Stromal cell of bone marrow (primary cell): ENCODE measurements around the gene BATF3.
A peak's percentile ranks its signal among the peaks of the same experiment; 100 is the strongest.
"Not testable (repeated sequence)": the region's sequence is repeated elsewhere in the genome, so short reads cannot be mapped to it uniquely, and the experiment has no call there.

Experiments
- DNase-seq: peaks from one replicate; pipeline ENCODE4 v3.0.0-alpha.2; 2012; ENCODE audit warnings: low read depth

BATF3 gene

GRCh38 chr1:212658250-212658649 lies 41.4 kb downstream of the BATF3 start:
- not testable (repeated sequence) for DNase-seq

DNA sequence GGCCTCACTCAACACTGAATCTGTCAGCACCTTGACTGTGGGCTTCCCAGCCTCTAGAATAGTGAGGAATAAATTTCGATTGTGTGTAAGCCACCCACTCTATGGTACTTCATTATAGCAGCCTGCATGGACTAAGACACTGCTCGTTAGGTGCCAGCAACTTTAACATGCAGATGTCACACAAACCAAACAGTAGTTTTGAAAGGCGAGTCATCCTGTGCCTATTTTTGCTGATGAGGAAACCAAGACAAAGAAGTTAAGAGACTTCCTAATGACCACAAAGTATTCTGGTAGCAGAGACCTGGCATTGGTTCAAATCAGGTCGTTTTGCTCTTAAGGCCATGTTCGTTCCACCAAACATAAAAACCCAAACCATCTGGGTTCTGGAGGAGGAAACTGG lies 42.9 kb downstream of the BATF3 start:
- no peak for DNase-seq

DNA sequence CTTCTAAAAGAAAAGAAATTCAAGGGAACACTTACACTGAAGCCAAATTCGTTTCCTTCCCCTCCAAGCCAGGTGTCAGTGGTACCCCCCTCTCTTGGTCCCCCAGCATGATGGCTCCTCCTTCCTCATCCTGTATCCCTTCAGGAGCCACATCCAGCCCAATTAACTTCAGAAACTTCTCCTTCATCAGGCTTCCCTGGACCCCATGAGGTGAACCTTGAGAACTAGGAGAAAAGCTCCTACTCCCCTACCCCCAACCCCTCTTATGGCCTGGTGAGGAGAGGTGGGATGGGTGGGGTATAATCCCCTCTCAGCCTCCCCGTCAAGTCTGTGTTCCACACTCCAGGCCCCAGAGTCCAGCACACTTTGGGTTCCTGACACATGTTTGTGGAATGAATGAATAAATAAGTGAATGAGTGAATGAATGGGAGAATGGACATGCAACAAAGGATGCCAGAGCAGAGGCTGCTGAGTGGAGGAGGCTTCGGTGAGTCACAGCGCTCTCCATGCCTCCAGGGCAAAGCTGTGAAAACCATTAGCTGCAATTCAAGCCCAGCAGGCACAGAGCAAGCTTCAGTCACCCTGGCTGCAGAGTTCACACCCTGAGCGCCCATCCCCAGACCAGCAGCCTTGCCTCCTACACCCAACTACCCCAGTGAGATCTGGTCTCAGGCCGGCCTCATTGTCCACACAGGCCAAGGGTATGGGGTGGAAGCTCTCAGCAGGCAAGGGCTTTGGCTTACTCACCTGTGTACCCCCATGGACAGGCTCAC lies 43.8 kb downstream of the BATF3 start:
- DNase-seq: no peak

- no peak for DNase-seq
Measured at GRCh38 chr1:212652609-212653008, 47.0 kb downstream of the BATF3 start.

DNA sequence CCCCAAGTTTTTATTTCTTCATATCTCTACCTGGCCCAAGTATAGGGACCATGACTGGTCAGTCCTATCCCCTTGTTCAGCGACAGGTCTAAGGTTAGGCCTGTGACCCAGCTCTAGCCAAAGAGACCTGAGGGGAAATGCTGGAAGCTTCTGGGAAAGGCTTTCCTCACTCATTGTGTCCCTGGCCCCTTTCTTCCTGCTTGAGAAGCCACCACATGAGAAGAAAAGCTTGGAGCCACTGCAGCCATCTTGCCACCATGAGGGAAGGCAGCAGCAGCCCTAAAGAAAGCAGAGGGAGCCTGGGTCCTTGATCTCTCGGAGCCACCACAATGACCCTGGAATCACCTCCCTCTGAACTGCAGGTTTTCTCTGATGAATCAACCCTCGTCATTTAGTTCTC lies 47.7 kb downstream of the BATF3 start:
- DNase-seq: no peak

DNA sequence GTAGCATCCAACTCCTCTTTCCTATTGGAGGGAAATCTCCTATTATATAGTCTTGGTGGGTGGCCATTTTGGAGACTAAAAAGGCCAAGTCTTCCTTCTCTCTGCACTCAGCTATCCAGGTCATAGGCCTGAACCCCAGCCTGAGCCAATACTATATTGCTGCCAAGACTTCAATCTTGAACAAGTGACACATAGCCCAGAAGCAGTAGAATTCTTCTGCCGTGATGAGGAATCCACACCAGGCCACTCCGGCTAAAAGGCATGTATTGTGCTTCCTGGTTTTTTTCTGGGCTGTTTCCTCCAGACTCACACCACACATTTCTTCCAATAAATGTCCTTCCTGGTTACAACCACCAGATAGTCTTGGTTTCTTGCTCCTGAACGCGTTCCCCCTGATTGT lies 48.1 kb downstream of the BATF3 start:
- peak; percentile 78 for DNase-seq

GRCh38 chr1:212650228-212650627 lies 49.4 kb downstream of the BATF3 start:
- DNase-seq: no peak

- no peak for DNase-seq
Measured at GRCh38 chr1:212649020-212649419, 50.6 kb downstream of the BATF3 start.

GRCh38 chr1:212648431-212648830 lies 51.2 kb downstream of the BATF3 start:
- DNase-seq: no peak

- DNase-seq: no peak
Measured at GRCh38 chr1:212647004-212647403, 52.6 kb downstream of the BATF3 start.

DNA sequence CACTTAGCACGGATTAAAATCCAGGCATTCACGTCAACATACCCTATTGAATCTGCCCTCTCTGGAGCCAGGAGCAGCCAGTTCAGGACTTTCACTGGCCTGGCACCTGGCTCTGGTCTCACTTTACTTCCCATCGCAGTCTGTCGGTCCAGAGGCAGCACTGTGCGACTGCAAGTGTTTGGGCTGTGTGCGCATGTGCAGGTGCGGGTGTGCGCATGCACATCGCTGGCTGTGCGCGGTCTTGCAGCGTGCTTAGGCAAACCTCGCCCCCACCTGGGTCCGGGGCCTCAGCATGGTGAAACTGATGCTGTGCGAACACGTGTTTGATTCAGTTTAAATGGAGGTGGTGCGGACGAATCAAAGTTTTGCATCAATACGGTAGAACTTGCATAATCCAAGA lies 53.1 kb downstream of the BATF3 start:
- no peak for DNase-seq

GRCh38 chr1:212645546-212646543 lies 53.8 kb downstream of the BATF3 start:
- no peak for DNase-seq

GRCh38 chr1:212644866-212645545 lies 54.6 kb downstream of the BATF3 start:
- DNase-seq: no peak

DNA sequence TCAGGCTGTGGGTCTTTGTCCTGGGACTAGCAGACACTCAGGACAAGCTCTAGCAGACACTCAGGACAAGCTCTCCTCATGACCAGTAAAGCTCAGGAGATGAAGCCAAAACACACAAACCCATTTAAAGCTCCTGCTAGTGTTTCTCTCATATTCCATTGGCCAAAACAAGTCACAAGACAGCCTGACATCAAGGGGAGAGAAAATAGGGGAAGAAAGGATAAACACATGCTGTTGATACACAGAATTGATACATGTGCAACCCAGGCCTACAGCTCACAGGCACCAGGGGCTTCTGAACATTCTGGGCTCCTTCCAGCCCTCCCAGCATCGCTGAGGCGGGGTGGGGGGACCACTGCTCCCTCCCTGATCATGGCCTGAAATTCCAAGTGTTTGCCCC lies 55.8 kb downstream of the BATF3 start:
- DNase-seq: no peak

GRCh38 chr1:212641956-212642355 lies 57.7 kb downstream of the BATF3 start:
- no peak for DNase-seq

- DNase-seq: no peak
Measured at GRCh38 chr1:212640223-212640878, 59.3 kb downstream of the BATF3 start.

DNA sequence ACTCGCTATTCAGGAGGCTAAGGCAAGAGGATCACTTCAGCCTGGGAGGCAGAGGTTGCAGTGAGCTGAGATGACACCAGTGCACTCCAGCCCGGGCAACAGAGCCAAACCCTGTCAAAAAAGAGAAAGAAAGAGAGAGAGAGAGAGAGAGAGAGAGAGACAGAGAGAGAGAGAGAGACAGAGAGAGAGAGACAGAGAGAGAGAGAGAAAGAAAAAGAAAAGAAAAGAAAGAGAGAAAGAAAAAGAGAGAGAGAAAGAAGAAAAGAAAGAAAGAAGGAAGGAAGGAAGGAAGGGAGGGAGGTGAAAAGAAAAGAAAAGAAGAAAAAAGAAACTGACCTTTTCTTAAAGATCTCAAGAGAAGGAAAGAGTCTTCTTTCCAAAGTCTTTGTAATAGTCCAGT lies 60.1 kb downstream of the BATF3 start:
- not testable (repeated sequence) for DNase-seq

DNA sequence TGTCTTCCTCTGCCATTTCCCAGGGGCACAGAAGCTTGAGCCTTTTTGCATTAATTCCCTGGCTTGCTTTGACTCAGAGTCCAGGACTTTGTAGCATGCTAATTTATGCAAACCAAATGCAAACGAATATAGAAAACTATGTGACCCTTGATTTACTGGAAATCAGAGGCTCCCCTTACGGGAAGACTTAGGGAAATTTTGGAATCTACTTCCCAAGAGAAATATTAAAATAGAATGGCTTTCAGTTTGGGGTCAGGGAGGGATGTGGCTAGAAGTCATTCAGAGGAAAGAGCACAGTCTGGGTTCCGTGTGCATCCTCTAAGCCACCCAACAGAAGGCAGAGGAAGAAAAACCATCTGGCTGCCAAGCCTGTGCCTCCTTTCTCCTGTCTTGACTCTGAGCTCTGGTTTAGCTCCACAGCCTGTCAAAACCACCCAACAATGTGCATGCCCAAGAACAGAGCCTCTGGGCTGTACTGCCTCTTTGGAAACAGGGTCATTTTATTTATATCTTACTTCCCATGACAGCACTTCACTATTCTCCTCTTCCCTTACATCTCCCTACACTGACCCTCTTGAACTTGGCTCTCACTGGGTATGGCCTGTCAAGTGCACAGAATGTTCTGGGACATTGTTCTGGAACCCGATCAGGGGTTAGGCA lies 61.0 kb downstream of the BATF3 start:
- peak; percentile 78 for DNase-seq

- no peak for DNase-seq
Measured at GRCh38 chr1:212637902-212638301, 61.7 kb downstream of the BATF3 start.
